PC-3 (cell line): ENCODE data around the gene CD52.

Experiments
- CTCF ChIP-seq: fragments of 300-600 bp; sonication (generic); conservative IDR thresholded peaks from 2 replicates; pipeline ENCODE4 v1.5.1; 2017; ENCODE audit warnings: antibody characterized with exemption, low read depth, mild to moderate bottlenecking, low read length
- EZH2 ChIP-seq: fragments of 300-600 bp; sonication (generic); IDR thresholded peaks from one replicate; pipeline ENCODE4 v1.6.1; 2017; ENCODE audit warnings: antibody characterized with exemption, mild to moderate bottlenecking, low read length; ENCODE audit not compliant: unreplicated experiment

DNA sequence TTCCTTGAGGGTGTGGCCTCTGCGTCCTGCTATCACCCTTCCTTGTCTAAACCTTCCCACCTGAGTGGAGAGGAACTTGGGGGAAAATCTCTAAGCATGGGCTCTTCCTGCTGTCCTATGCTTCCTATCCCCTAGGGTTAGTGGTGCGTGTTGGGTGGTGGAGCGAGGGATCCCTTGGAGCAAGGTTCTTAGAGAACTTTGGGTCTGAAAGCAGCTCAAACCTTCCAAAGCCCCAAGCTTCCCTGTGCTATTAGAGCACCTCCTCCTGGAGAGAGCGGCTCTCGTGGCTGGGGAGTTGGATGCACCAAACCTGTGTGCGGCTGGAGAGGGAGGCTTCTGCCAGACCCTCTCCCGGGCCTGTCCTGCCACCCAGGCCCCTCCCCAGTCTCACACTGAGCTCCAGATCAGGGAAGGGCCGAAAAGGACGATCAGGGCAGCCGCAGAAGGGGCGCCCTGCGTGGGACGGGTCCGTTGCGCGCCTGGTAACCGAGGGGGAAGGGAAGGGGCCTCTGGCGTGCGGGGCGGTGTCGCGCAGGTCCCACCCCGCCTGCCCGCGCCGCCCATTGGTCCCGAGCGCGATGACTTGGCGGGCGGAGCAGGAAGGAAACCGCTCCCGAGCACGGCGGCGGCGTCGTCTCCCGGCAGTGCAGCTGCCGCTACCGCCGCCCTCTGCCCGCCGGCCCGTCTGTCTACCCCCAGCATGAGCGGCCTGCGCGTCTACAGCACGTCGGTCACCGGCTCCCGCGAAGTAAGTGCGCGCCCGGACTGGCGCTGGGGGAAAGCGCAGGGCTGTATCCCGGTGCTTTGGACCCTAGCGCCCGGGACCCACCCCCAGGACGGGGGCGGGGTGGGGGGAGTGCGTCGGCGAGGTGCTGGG lies 38.1 kb upstream of the CD52 start, which contains the start of gene SH3BGRL3:
- TF ChIP-seq EZH2, result no peak
- peak; percentile 56 for TF ChIP-seq CTCF
